Cardiac muscle cell (in vitro differentiated cells and primary cell): ENCODE data around the gene ARPC1A. TPM values are rescaled to one million over a fixed set of nuclear protein-coding genes. Genes with fewer than 3 reads are reported as not detected.
"Not testable (repeated sequence)": the region's sequence is repeated elsewhere in the genome, so short reads cannot be mapped to it uniquely, and the experiment has no call there.

Experiments
- DNase-seq, 2 donors: peaks; one replicate each; pipeline versions ENCODE4 v3.0.0 to v3.0.0-alpha.2; 2010 to 2017; ENCODE audit warnings: low read depth in 1 of 2, low spot score in 1 of 2
- H3K27ac ChIP-seq: fragments of 200-600 bp; sonication (generic); 2 replicates; pipeline ENCODE4 v1.5.1; 2016
- H3K27me3 ChIP-seq: fragments of 200-600 bp; sonication (generic); 2 replicates; pipeline ENCODE4 v1.6.0; 2016; ENCODE audit warnings: control low read depth
- H3K36me3 ChIP-seq: fragments of 200-600 bp; sonication (generic); 2 replicates; pipeline ENCODE4 v1.5.1; 2016; ENCODE audit warnings: control low read depth
- H3K4me1 ChIP-seq: fragments of 200-600 bp; sonication (generic); 2 replicates; pipeline ENCODE4 v1.8.1; 2017; ENCODE audit warnings: low read depth, mild to moderate bottlenecking, mixed run types
- H3K4me3 ChIP-seq: fragments of 200-600 bp; sonication (generic); 2 replicates; pipeline ENCODE4 v1.5.1; 2016; ENCODE audit warnings: mild to moderate bottlenecking
- H3K9me3 ChIP-seq: fragments of 200-600 bp; sonication (generic); 2 replicates; pipeline ENCODE4 v1.5.1; 2017; ENCODE audit warnings: low read depth, mild to moderate bottlenecking, control low read depth
- CTCF ChIP-seq: IDR thresholded peaks from 2 replicates; pipeline ENCODE4 v1.5.1; 2012; ENCODE audit warnings: low read depth, mild to moderate bottlenecking, low read length
- polyA plus RNA-seq: library from polyadenylated mRNA; unstranded; fragments of >200 nt; fragmentation: Nextera tagmentation; extraction: Ambion mirVana; gene quantifications from 2 replicates; pipeline ENCODE4 v1.2.1, GENCODE V29; 2016
- total RNA-seq: library from RNA; depleted of rRNA; stranded (reverse); fragments of >200 nt; gene quantifications from 2 replicates; pipeline ENCODE4 v1.2.3, GENCODE V29; 2016

ARPC1A gene
- total and polyA plus RNA-seq, 2 experiments from 2014 or later, result 198 to 331 TPM

- no peak for TF ChIP-seq CTCF
- Histone ChIP-seq H3K36me3 (peaks cover 77% of the 10 kb centered on the region), H3K4me3 (no peak overlapping the region), H3K27ac (no peak overlapping the region), H3K9me3 (no peaks in the 10 kb centered on the region), H3K4me1 (no peaks in the 10 kb centered on the region), H3K27me3 (no peaks in the 10 kb centered on the region)
- DNase-seq, result no peak
These were observed 15.0 kb downstream of the ARPC1A start for GRCh38 chr7:99340659-99341058.

GRCh38 chr7:99344061-99344647, 18.5 kb downstream of the ARPC1A start:
- Histone ChIP-seq H3K4me3 (no peak overlapping the region), H3K27me3 (no peaks in the 10 kb centered on the region), H3K9me3 (no peaks in the 10 kb centered on the region), H3K36me3 (peaks cover 79% of the 10 kb centered on the region), H3K27ac (no peak overlapping the region), H3K4me1 (no peaks in the 10 kb centered on the region)
- DNase-seq, result no peak
- TF ChIP-seq CTCF, result no peak

GRCh38 chr7:99350641-99351040, 24.9 kb downstream of the ARPC1A start:
- H3K4me1 ChIP-seq, H3K27me3 ChIP-seq, H3K27ac ChIP-seq, H3K4me3 ChIP-seq, DNase-seq, H3K9me3 ChIP-seq: not testable (repeated sequence)
- peaks cover 68% of the 10 kb centered on the region for H3K36me3 ChIP-seq

GRCh38 chr7:99352247-99352646, 26.5 kb downstream of the ARPC1A start:
- TF ChIP-seq CTCF, result no peak
- Histone ChIP-seq H3K36me3 (peaks cover 64% of the 10 kb centered on the region), H3K9me3 (no peaks in the 10 kb centered on the region), H3K27ac (no peak overlapping the region), H3K4me1 (no peaks in the 10 kb centered on the region), H3K4me3 (no peak overlapping the region), H3K27me3 (no peaks in the 10 kb centered on the region)
- DNase-seq, result no peak

GRCh38 chr7:99355098-99355497, 29.4 kb downstream of the ARPC1A start:
- peaks cover 66% of the 10 kb centered on the region for H3K36me3 ChIP-seq
- no peak overlapping the region for H3K4me3 ChIP-seq
- H3K27me3 ChIP-seq, result no peaks in the 10 kb centered on the region
- TF ChIP-seq CTCF, result no peak
- DNase-seq, result no peak
- no peaks in the 10 kb centered on the region for H3K4me1 ChIP-seq
- peak overlapping the region; percentile 28 for H3K27ac ChIP-seq
- no peaks in the 10 kb centered on the region for H3K9me3 ChIP-seq

GRCh38 chr7:99357701-99358490, 32.2 kb downstream of the ARPC1A start:
- no peaks in the 10 kb centered on the region for H3K9me3 ChIP-seq
- H3K4me3 ChIP-seq, result no peak overlapping the region
- no peaks in the 10 kb centered on the region for H3K27me3 ChIP-seq
- no peaks in the 10 kb centered on the region for H3K4me1 ChIP-seq
- TF ChIP-seq CTCF, result no peak
- no peak overlapping the region for H3K27ac ChIP-seq
- H3K36me3 ChIP-seq, result peaks cover 58% of the 10 kb centered on the region
- no peak for DNase-seq

- not testable (repeated sequence) for H3K27me3 ChIP-seq
- H3K36me3 ChIP-seq, result peaks cover 62% of the 10 kb centered on the region
These were observed 32.8 kb downstream of the ARPC1A start for GRCh38 chr7:99358521-99358920.

More at GRCh38 chr7:99358521-99358920, 32.8 kb downstream of the ARPC1A start:
- H3K4me3 ChIP-seq, H3K27ac ChIP-seq, H3K4me1 ChIP-seq, H3K9me3 ChIP-seq, DNase-seq: not testable (repeated sequence)
